ENCODE results near the gene SYNE1.

Gene SYNE1

GRCh38 chr6:152312434-152312833, 324.7 kb downstream of the SYNE1 start:
- TF ChIP-seq CTCF (IDR thresholded peaks at IDR 0.05): no peak
- H3K4me3 ChIP-seq (ENCODE audit: low read depth, low read length): no peak overlapping the region
- no peaks in the 10 kb centered on the region for H3K9me3 ChIP-seq (ENCODE audit: control insufficient read depth, low read length)
- no peaks in the 10 kb centered on the region for H3K79me2 ChIP-seq
- no peak overlapping the region for H2AFZ ChIP-seq
- H3K27me3 ChIP-seq (ENCODE audit: control insufficient read depth, insufficient read depth, low read length): no peaks in the 10 kb centered on the region
- no peaks in the 10 kb centered on the region for H3K4me1 ChIP-seq
- H3K36me3 ChIP-seq (ENCODE audit: control insufficient read depth, insufficient read depth, low read length): no peaks in the 10 kb centered on the region
- H3K9ac ChIP-seq: no peak overlapping the region
- H3K27ac ChIP-seq: no peak overlapping the region
- H3K4me2 ChIP-seq (ENCODE audit: low read length): no peak overlapping the region

GRCh38 chr6:152310371-152310954, 326.7 kb downstream of the SYNE1 start:
- no peak for TF ChIP-seq CTCF (IDR thresholded peaks at IDR 0.05)
- Histone ChIP-seq H3K4me3 (ENCODE audit: low read depth, low read length) (no peak overlapping the region), H3K4me2 (ENCODE audit: low read length) (no peak overlapping the region), H2AFZ (no peak overlapping the region), H3K27me3 (ENCODE audit: control insufficient read depth, insufficient read depth, low read length) (no peaks in the 10 kb centered on the region), H3K27ac (no peak overlapping the region), H3K36me3 (ENCODE audit: control insufficient read depth, insufficient read depth, low read length) (no peaks in the 10 kb centered on the region), H3K79me2 (no peaks in the 10 kb centered on the region), H3K9ac (no peak overlapping the region), H3K4me1 (no peaks in the 10 kb centered on the region), H3K9me3 (ENCODE audit: control insufficient read depth, low read length) (no peaks in the 10 kb centered on the region)

GRCh38 chr6:152309648-152310047, 327.5 kb downstream of the SYNE1 start:
- Histone ChIP-seq H3K4me3 (ENCODE audit: low read depth, low read length) (no peak overlapping the region), H3K9ac (no peak overlapping the region), H3K4me2 (ENCODE audit: low read length) (no peak overlapping the region), H3K27me3 (ENCODE audit: control insufficient read depth, insufficient read depth, low read length) (no peaks in the 10 kb centered on the region), H3K27ac (no peak overlapping the region), H2AFZ (no peak overlapping the region), H3K9me3 (ENCODE audit: control insufficient read depth, low read length) (no peaks in the 10 kb centered on the region), H3K4me1 (no peaks in the 10 kb centered on the region), H3K36me3 (ENCODE audit: control insufficient read depth, insufficient read depth, low read length) (no peaks in the 10 kb centered on the region), H3K79me2 (no peaks in the 10 kb centered on the region)
- no peak for TF ChIP-seq CTCF (IDR thresholded peaks at IDR 0.05)

GRCh38 chr6:152309006-152309405, 328.2 kb downstream of the SYNE1 start:
- no peak overlapping the region for H3K4me2 ChIP-seq (ENCODE audit: low read length)
- no peaks in the 10 kb centered on the region for H3K79me2 ChIP-seq
- H3K9me3 ChIP-seq (ENCODE audit: control insufficient read depth, low read length): no peaks in the 10 kb centered on the region
- no peak overlapping the region for H3K9ac ChIP-seq
- H3K4me1 ChIP-seq: no peaks in the 10 kb centered on the region
- H2AFZ ChIP-seq: no peak overlapping the region
- H3K4me3 ChIP-seq (ENCODE audit: low read depth, low read length): no peak overlapping the region
- no peaks in the 10 kb centered on the region for H3K36me3 ChIP-seq (ENCODE audit: control insufficient read depth, insufficient read depth, low read length)
- no peaks in the 10 kb centered on the region for H3K27me3 ChIP-seq (ENCODE audit: control insufficient read depth, insufficient read depth, low read length)
- no peak for TF ChIP-seq CTCF (IDR thresholded peaks at IDR 0.05)
- no peak overlapping the region for H3K27ac ChIP-seq

- H3K9ac ChIP-seq: no peak overlapping the region
- H2AFZ ChIP-seq: no peak overlapping the region
Measured at GRCh38 chr6:152308306-152308705, 328.9 kb downstream of the SYNE1 start.

More at GRCh38 chr6:152308306-152308705, 328.9 kb downstream of the SYNE1 start:
- no peak for TF ChIP-seq CTCF (IDR thresholded peaks at IDR 0.05)
- no peak overlapping the region for H3K4me3 ChIP-seq (ENCODE audit: low read depth, low read length)
- no peaks in the 10 kb centered on the region for H3K36me3 ChIP-seq (ENCODE audit: control insufficient read depth, insufficient read depth, low read length)
- H3K4me1 ChIP-seq: no peaks in the 10 kb centered on the region
- H3K27ac ChIP-seq: no peak overlapping the region
- no peaks in the 10 kb centered on the region for H3K79me2 ChIP-seq
- no peaks in the 10 kb centered on the region for H3K9me3 ChIP-seq (ENCODE audit: control insufficient read depth, low read length)
- no peaks in the 10 kb centered on the region for H3K27me3 ChIP-seq (ENCODE audit: control insufficient read depth, insufficient read depth, low read length)
- no peak overlapping the region for H3K4me2 ChIP-seq (ENCODE audit: low read length)
